Raji (cell line): ENCODE measurements around the gene SCYGR5.

Experiments used
- POLR2A ChIP-seq: IDR thresholded peaks from 2 replicates; pipeline ENCODE4 v1.6.1; 2011; ENCODE audit warnings: low read depth, low read length, control low read depth; ENCODE audit not compliant: insufficient read depth

SCYGR5 gene

DNA sequence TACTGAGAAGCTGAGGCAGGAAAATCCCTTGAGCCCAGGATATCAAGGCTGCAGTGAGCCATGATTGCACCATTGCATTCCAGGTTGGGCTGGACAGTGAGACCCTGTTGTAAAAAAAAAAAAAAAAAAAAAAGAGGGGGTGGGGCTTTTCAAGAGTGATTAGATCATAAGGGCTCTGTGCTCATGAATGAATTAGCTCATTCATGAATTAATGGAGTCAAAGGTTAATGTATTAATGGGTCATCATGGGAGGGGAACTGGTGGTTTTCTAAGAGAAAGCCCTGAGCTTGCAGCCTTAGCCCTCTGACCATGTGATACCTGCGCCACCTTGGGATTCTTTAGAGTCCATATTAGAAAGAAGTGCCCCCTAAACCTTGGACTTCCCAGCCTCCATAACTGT is 46.7 kb downstream of the SCYGR5 start:
- no peak for TF ChIP-seq POLR2A

DNA sequence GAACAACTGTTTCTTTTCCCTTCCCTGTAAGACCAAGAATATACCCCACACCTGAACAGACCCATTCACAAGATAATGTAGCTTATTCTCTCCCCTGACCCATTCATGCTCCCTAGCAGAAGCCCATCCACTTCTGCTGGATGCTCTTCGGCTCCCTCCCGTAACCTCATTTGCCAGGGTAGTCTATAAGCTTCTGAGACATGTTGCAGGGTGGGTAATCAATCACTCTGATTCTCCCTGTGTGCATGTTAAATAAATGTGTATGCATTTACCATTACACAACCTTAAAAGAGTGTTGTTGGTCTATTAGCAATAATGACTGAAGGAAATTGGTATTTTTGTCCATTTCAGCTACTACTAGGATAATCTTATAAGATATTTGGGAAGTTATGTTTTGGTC is 49.9 kb downstream of the SCYGR5 start:
- no peak for TF ChIP-seq POLR2A
